HL-60 (cell line): ENCODE measurements around the gene SLC6A9.

Source experiments
- DNase-seq, 2 experiments: peaks; one replicate each; pipeline ENCODE4 v3.0.0-alpha.2; 2010 to 2020; ENCODE audit warnings: low read depth in 1 of 2, low spot score in 1 of 2
- H3K27ac ChIP-seq: fragments of 250-450 bp; sonication (Bioruptor Pico); replicated peaks from 2 replicates; pipeline ENCODE4 v1.5.1; 2020; ENCODE audit warnings: mild to moderate bottlenecking, moderate library complexity
- H3K27me3 ChIP-seq: fragments of 250-450 bp; sonication (Bioruptor Pico); 2 replicates; pipeline ENCODE4 v1.5.1; 2021; ENCODE audit warnings: mild to moderate bottlenecking, moderate library complexity; ENCODE audit not compliant: insufficient read depth, poor library complexity, severe bottlenecking
- H3K4me3 ChIP-seq: replicated peaks from 2 replicates; pipeline ENCODE4 v1.5.1; 2011; ENCODE audit warnings: mild to moderate bottlenecking, control low read depth, low read length; ENCODE audit not compliant: insufficient read depth
- CTCF ChIP-seq: IDR thresholded peaks from one replicate; pipeline ENCODE4 v1.5.1; 2011; ENCODE audit warnings: low read length, control low read depth, inconsistent platforms; ENCODE audit not compliant: insufficient read depth
- GABPA ChIP-seq: IDR thresholded peaks from 2 replicates; pipeline ENCODE4 v1.6.1; 2012; ENCODE audit warnings: low read depth
- POLR2AphosphoS5 ChIP-seq: IDR thresholded peaks from 2 replicates; pipeline ENCODE4 v1.6.1; 2012; ENCODE audit warnings: low read depth
- REST ChIP-seq: IDR thresholded peaks from 2 replicates; pipeline ENCODE4 v1.6.1; 2012; ENCODE audit warnings: low read depth; ENCODE audit not compliant: insufficient replicate concordance
- SPI1 ChIP-seq: IDR thresholded peaks from 2 replicates; pipeline ENCODE4 v1.6.1; 2012; ENCODE audit warnings: low read depth, mild to moderate bottlenecking, borderline replicate concordance

The SLC6A9 gene

GRCh38 chr1:44036409-44037139, 5.3 kb upstream of the SLC6A9 start:
- peak in 1 of 2 experiments; percentile 69 for DNase-seq
- no peak overlapping the region for H3K4me3 ChIP-seq
- TF ChIP-seq CTCF = peak; percentile 85
- no peak for TF ChIP-seq POLR2AphosphoS5
- no peaks in the 10 kb centered on the region for H3K27me3 ChIP-seq
- no peak overlapping the region for H3K27ac ChIP-seq

DNA sequence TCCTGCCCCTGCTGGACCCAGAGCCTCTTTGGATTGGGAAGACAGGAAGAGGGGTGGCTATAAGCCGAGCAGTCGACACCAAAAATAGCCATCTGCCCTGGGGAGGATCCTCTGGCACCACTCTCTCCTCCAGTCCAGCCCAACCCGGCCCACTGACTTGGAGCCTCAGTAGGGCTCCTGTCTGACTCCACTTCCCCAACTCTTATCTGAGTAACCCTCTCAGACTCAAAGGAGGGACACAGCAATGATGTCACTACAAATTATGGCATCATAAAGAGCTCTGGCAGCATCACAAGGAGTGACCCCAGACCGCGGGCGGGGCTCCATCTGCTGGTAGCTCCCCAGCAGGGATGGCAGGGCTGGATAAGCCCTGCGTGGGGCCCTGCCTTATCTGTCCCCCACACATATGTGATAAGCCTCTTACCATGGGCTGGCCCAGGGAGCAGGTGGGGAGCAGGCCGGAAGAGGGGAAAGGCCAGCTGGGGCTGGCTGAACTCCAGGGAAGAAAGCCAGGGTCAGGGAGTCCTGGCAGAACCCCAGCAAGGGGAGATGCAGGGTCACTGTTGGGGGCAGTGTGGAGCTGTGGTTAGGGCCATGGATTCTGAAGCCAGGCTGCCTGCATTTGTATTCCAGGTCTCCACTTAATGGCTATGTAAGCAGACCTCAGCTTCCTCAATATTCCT, 4.6 kb upstream of the SLC6A9 start:
- Histone ChIP-seq H3K27me3 (no peaks in the 10 kb centered on the region), H3K27ac (no peak overlapping the region), H3K4me3 (no peak overlapping the region)
- no peak for TF ChIP-seq SPI1
- TF ChIP-seq POLR2AphosphoS5 = no peak
- TF ChIP-seq REST = no peak
- no peak for TF ChIP-seq CTCF
- no peak for TF ChIP-seq GABPA
- no peak for DNase-seq

DNA sequence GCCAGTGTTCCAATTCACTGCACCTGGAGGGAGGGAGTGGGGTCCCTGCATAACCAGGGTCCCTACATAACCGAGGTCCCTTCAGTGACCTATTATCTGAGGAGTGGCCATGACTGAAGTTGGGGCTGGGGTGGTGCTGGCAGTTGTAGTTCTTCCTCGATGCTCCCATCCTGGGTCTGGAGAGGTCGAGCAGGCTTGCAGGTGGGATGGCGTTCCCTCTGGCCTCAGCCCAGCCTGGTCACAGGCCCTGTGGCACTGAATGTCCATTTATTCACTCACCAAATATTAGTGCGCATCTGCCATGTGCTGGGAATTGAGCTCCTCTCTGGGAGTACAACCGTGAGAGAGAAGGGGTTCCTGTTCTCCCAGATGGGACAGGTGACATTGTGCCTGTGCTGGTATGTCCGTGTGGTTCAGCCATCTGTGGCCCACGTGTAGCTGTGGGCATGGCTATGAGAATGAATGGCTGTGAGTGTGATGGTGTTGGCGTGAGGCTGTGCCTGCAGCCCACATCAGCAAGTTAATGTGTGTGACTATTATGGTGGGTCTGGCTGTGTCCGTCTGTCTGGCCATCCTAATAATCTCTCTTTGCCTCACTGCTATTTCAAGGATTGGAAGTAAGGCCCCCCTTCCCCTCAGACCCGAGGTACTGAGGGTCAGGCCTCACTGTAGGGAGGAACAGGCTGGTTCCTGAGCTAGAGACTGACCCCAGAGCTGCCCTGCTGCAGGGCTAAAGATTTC, 3.9 kb upstream of the SLC6A9 start:
- DNase-seq = no peak
- TF ChIP-seq CTCF = no peak
- TF ChIP-seq POLR2AphosphoS5 = no peak
- TF ChIP-seq GABPA = no peak
- no peak for TF ChIP-seq REST
- no peak for TF ChIP-seq SPI1
- no peak overlapping the region for H3K27ac ChIP-seq
- H3K27me3 ChIP-seq = no peaks in the 10 kb centered on the region
- H3K4me3 ChIP-seq = no peak overlapping the region
